ENCODE data around the gene TSHZ2.
"Not testable (repeated sequence)": the region's sequence is repeated elsewhere in the genome, so short reads cannot be mapped to it uniquely, and the experiment has no call there.

TSHZ2 gene

DNA sequence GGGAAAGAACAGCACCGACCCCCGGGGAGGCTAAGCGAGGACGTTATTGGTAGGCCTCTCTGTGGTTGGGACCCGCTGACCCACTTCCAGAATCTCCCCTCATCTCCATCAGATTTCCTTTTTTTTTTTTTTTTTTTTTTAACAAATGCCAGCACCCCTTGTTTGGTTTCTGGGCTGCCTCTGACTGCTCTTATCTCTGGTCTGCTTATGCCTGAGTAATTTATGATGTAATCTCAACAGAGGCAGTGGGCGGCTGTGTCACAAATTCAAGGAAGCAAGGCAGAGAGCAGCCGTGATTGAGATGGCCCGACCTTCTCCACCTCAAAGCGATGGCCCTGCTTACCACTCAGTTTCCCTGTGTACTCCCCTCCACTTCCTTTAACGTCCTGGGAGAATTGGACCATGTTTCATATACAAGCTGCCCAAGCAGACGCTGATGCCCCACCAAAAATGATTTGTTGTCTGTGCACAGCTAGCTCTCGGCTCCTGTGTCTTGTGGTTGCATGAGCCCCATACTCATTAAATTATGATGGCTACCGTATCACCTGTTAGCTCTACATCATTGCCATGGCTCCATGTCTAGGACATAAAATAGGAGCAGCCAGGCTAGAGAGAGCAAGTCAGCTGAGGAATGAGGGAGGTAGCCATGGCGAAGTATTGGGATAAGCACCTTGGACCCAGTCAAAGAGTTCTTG, 523.4 kb downstream of the TSHZ2 start:
- Mint-ChIP-seq H3K27me3 (peaks cover 3% of the 10 kb centered on the region), H3K9me3 (no peaks in the 10 kb centered on the region), H3K36me3 (ENCODE audit: low read depth) (no peaks in the 10 kb centered on the region), H3K4me3 (no peak overlapping the region), H3K27ac (no peak overlapping the region), H3K4me1 (peaks cover 20% of the 10 kb centered on the region)
- ATAC-seq: no peak
- DNase-seq: no peak

DNA sequence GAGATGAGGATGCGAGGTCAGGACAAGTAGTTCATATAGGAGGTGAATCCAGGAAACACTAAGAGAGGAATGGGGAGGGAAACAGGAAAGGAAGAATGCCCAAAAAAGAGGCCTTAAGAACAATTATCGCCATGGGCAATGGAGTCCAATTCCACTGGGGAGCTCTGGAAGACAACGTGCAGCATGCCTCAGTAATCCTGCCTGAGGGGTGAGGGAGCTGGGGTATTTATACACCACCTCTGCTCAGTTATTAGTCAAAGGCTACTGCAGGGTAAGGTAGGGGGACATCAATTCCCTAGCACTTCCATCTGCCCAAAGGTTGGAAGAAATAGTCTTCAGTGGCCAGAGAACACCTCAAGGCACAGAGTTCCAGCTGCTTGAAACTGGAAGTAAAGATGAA, 525.1 kb downstream of the TSHZ2 start:
- peaks cover 3% of the 10 kb centered on the region for H3K27me3 Mint-ChIP-seq
- no peak overlapping the region for H3K4me3 Mint-ChIP-seq

DNA sequence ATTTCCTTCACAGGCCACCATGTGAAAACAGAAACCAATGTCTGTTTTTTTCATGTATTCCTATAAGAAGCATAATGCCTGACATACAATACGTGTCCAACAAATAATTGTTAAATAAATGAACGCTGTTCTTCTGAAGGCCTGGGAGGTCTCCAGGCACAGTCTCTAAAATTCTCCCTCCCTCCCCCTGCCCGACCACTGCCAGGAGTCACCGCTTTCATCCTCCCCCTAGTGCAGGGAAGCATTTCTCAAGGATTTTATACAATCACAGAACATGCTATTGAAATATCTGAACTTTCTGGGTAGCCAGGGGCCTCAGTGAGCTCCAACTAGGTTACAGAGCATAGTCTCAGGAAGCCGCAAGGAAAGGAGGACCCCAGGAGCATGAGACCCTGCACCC, 526.2 kb downstream of the TSHZ2 start:
- Mint-ChIP-seq H3K36me3 (ENCODE audit: low read depth) (no peaks in the 10 kb centered on the region), H3K9me3 (no peaks in the 10 kb centered on the region), H3K27ac (no peak overlapping the region), H3K4me1 (no peaks in the 10 kb centered on the region), H3K4me3 (no peak overlapping the region), H3K27me3 (peaks cover 3% of the 10 kb centered on the region)
- ATAC-seq (no peak), DNase-seq (no peak)

More for the DNA sequence above, 525.1 kb downstream of the TSHZ2 start:
- Mint-ChIP-seq H3K9me3 (no peaks in the 10 kb centered on the region), H3K36me3 (ENCODE audit: low read depth) (no peaks in the 10 kb centered on the region), H3K27ac (no peak overlapping the region), H3K4me1 (peaks cover 3% of the 10 kb centered on the region)
- ATAC-seq (no peak), DNase-seq (no peak)

DNA sequence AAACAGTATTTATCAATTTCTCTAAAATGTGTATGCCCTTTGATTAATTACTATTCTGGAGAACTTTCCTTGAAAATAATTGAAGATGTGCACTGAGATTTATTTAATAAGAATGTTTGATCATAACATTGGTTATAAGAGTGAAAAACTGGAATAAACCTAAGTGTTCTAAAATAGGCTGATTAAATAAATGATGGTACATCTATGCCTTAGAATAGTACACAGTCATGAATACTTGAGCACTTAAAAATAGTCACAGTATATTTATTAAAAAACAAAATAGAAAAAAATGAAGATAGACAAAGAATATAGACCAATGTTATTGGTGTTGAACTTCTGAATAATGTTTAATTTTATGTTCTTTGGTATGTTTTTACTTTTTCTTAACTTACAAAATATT, 528.5 kb downstream of the TSHZ2 start:
- Mint-ChIP-seq H3K9me3 (no peaks in the 10 kb centered on the region), H3K4me3 (no peak overlapping the region), H3K27ac (no peak overlapping the region), H3K36me3 (ENCODE audit: low read depth) (no peaks in the 10 kb centered on the region), H3K27me3 (peaks cover 3% of the 10 kb centered on the region), H3K4me1 (no peaks in the 10 kb centered on the region)
- DNase-seq (no peak), ATAC-seq (no peak)

DNA sequence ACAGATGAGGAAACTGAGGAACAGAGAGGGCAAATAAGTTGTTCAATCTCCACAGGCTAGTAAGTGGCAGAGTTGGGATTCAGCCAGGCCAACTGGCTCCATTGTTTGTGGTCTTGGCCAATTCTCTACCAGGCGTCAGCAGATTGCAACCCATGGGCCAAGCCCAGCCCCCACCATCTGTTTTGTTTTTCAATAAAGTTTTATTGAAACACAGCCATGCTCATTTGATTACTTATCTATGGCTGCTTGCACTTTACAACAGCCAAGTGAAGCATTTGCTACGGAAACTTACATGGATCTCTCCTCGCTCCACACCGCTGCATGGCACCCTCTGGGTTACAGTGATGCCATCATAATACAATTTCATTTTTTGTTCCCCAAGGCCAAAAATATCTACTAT, 530.7 kb downstream of the TSHZ2 start:
- ATAC-seq: no peak
- Mint-ChIP-seq H3K9me3 (no peaks in the 10 kb centered on the region), H3K27me3 (no peaks in the 10 kb centered on the region), H3K27ac (no peak overlapping the region), H3K36me3 (ENCODE audit: low read depth) (no peaks in the 10 kb centered on the region), H3K4me3 (no peak overlapping the region), H3K4me1 (no peaks in the 10 kb centered on the region)
- no peak for DNase-seq

DNA sequence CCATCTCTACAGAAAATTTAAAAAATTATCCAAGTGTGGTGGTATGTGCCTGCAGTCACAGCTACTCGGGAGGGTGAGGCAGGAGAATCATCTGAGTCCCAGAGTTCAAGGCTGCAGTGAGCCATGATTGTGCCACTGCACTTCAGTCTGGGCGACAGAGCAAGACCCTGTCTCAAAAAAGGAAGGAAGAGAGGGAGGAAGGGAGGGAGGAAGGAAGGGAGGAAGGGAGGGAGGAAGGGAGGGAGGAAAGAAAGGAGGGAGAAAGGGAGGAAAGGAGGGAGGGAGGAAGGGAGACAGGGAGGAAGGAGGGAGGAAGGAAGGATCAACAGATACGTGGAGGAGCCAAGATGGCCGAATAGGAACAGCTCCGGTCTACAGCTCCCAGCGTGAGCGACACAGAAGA, 531.4 kb downstream of the TSHZ2 start:
- no peak for DNase-seq
- Mint-ChIP-seq H3K36me3 (ENCODE audit: low read depth) (no peaks in the 10 kb centered on the region), H3K27me3 (no peaks in the 10 kb centered on the region), H3K27ac (no peak overlapping the region), H3K4me3 (no peak overlapping the region), H3K9me3 (no peaks in the 10 kb centered on the region), H3K4me1 (no peaks in the 10 kb centered on the region)
- ATAC-seq: no peak

DNA sequence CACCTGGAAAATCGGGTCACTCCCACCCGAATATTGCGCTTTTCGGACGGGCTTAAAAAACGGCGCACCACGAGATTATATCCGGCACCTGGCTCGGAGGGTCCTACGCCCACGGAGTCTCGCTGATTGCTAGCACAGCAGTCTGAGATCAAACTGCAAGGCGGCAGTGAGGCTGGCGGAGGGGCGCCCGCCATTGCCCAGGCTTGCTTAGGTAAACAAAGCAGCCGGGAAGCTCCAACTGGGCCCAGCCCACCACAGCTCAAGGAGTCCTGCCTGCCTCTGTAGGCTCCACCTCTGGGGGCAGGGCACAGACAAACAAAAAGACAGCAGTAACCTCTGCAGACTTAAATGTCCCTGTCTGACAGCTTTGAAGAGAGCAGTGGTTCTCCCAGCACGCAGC, 531.9 kb downstream of the TSHZ2 start:
- not testable (repeated sequence) for H3K27ac Mint-ChIP-seq; H3K4me1 Mint-ChIP-seq; H3K4me3 Mint-ChIP-seq; H3K9me3 Mint-ChIP-seq; H3K27me3 Mint-ChIP-seq; ATAC-seq; DNase-seq; H3K36me3 Mint-ChIP-seq (ENCODE audit: low read depth)

DNA sequence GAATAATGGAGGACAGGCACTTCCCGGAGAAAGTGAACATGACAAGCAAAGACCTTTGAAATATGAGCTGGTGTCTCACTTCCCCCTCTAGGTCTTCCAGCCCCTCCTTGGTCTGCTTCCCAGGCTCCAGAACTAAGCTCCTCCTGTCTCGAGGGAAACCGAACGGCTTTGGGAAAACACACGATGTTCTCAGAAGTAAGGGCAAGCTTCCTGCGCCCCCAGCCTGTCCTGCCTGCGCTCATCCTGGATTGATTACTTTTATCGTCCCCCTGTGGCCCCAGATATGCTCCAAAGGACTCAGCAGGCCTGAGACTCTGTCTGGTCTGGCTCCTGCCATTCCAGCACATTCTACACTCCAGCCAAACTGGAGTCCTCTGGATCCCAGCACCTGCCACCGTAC, 538.1 kb downstream of the TSHZ2 start:
- H3K27me3 Mint-ChIP-seq: no peaks in the 10 kb centered on the region
- no peaks in the 10 kb centered on the region for H3K4me1 Mint-ChIP-seq

DNA sequence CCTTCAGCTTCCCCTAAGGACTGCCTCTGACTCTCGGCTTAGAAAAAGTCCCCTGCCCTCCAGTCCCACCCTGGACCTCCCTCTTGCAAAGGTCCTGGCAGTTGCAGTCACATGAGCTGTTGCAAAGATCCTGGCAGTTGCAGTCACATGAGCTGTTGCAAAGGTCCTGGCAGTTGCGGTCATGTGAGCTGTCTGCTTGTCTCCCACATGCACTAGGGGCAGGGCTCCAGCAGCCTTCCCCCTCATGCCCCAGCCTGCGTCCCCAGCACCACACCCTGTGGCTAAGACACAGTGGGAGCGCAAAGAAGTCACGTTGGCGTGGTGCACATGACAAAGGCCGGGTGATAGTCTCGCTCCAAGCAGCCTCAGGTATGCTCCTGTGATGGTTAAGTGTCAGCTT, 538.5 kb downstream of the TSHZ2 start:
- Mint-ChIP-seq H3K9me3 (no peaks in the 10 kb centered on the region), H3K36me3 (ENCODE audit: low read depth) (no peaks in the 10 kb centered on the region), H3K27ac (no peak overlapping the region)

More for the DNA sequence above, 538.1 kb downstream of the TSHZ2 start:
- Mint-ChIP-seq H3K9me3 (no peaks in the 10 kb centered on the region), H3K27ac (no peak overlapping the region), H3K4me3 (no peak overlapping the region), H3K36me3 (ENCODE audit: low read depth) (no peaks in the 10 kb centered on the region)
- ATAC-seq (no peak), DNase-seq (no peak)

DNA sequence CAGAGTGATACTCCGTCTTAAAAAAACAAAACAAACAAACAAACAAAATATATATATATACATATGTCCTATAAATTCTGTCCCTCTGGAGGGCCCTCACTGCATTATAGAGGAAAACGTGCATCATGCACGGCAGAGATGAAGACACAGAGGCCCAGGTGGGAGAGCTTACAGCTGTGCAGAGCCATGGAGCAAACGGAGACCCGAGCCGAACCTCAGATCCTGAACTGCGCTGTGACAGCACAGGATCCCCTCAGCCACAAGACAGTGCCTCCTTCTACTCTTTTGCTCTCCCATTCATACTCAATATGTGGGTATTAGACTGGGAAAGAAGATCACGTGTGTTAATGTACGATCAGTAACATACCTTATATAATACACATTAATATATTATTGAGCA, 539.9 kb downstream of the TSHZ2 start:
- Mint-ChIP-seq H3K36me3 (ENCODE audit: low read depth) (no peaks in the 10 kb centered on the region), H3K9me3 (no peaks in the 10 kb centered on the region), H3K27ac (no peak overlapping the region), H3K4me3 (no peak overlapping the region), H3K4me1 (no peaks in the 10 kb centered on the region), H3K27me3 (no peaks in the 10 kb centered on the region)
- DNase-seq: no peak
- no peak for ATAC-seq

More for the DNA sequence above, 538.5 kb downstream of the TSHZ2 start:
- Mint-ChIP-seq H3K27me3 (no peaks in the 10 kb centered on the region), H3K4me3 (no peak overlapping the region), H3K4me1 (no peaks in the 10 kb centered on the region)
- ATAC-seq (no peak), DNase-seq (no peak)

DNA sequence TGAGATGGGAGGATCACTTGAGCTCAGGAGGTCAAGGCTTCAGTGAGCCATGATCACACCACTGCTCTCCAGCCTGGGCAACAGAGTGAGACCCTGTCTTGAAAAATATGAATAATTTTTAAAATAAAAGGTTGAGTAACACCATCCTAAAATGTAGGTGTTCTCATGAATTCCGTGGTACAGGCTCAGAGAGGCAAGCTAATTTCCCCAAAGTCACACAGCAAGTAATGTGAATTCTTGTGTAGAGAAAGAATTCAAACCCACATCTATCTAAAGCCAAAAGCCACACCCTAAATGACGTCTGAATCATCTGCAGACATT, 541.0 kb downstream of the TSHZ2 start:
- H3K27me3 Mint-ChIP-seq: peaks cover 2% of the 10 kb centered on the region
- no peak overlapping the region for H3K4me3 Mint-ChIP-seq
- H3K36me3 Mint-ChIP-seq (ENCODE audit: low read depth): no peaks in the 10 kb centered on the region
- H3K27ac Mint-ChIP-seq: no peak overlapping the region
- no peak for DNase-seq
- no peaks in the 10 kb centered on the region for H3K4me1 Mint-ChIP-seq
- ATAC-seq: no peak
- no peaks in the 10 kb centered on the region for H3K9me3 Mint-ChIP-seq

DNA sequence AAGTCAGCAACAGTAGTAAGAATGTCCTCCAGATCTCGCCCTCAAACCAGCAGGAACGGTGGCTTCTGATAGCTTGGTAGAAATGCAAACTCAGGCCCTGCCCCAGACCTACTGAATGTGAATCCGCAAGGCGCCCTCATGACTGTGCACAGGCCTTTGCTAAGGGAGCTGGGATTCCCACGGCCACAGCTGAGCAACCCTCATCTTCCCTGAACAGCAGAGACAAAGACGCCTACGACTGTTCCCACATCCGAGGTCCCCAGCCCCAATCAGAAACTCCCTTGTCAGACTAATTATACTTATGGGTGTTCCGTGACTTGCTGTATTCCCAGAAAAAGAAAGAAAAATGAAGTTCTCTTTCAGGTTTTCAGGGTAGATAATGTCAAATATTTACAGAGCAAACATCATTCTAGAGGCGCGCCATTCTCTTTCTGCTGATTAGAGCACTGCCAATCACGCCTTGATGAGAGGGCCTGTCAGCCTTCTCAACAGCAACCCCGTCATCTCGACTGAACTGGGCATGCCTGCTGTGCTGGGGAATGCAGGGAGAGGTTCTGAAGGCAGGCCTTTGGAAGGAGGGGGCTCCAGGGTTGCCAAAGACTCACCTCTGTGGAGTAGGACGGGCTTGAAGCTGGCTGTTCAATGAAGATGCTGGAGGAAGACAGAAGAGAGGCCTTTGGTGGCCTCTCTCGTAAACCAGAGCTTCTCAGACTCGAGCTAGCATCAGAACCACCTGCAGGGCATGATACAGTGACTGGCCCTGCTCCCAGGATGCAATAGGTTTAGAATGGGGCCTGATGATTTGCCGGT, 541.5 kb downstream of the TSHZ2 start:
- no peaks in the 10 kb centered on the region for H3K4me1 Mint-ChIP-seq
- no peak overlapping the region for H3K27ac Mint-ChIP-seq
- no peak overlapping the region for H3K4me3 Mint-ChIP-seq
- no peaks in the 10 kb centered on the region for H3K36me3 Mint-ChIP-seq (ENCODE audit: low read depth)
- no peak for ATAC-seq
- DNase-seq: no peak
- no peaks in the 10 kb centered on the region for H3K9me3 Mint-ChIP-seq
- peaks cover 2% of the 10 kb centered on the region for H3K27me3 Mint-ChIP-seq

DNA sequence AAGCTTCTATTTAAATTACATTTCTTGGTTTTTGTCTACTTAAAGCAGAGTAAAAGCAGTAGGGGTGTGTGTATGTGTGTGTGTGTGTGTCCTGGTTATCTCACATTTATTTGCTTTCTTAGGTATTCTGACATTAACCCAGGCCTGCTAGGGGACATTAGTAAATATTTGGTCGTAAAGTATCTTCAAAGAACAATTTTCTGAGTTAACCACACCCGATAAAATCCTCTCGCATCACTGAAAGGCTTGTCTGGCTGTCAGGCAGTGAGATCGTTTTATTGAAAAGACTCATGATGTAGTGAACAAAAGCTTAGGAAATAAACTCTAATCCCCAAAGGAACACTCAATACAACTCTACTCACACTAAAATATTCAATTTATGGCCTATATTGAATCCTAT, 543.6 kb downstream of the TSHZ2 start:
- Mint-ChIP-seq H3K9me3 (no peaks in the 10 kb centered on the region), H3K36me3 (ENCODE audit: low read depth) (no peaks in the 10 kb centered on the region), H3K27me3 (peaks cover 2% of the 10 kb centered on the region), H3K27ac (no peak overlapping the region), H3K4me1 (no peaks in the 10 kb centered on the region), H3K4me3 (no peak overlapping the region)
- DNase-seq: no peak
- ATAC-seq: no peak

DNA sequence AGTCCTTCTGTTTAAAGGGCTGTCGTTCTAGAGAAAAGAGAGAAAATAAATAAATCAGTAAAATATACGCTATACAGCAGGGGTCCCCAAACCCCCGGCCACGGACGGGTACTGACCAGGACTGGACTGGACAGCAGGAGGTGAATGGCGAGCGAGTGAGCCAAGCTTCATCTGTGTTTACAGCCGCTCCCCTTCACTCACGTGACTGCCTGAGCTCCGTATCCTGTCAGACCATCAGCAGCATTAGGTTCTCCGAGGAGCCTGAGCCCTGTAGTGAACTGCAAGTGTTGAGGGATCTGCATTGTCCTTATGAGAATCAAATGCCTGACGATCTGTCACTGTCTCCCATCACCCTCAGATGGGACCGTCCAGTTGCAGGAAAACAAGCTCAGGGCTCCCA, 545.0 kb downstream of the TSHZ2 start:
- ATAC-seq: no peak
- Mint-ChIP-seq H3K27me3 (peaks cover 2% of the 10 kb centered on the region), H3K4me3 (no peak overlapping the region), H3K36me3 (ENCODE audit: low read depth) (no peaks in the 10 kb centered on the region), H3K4me1 (no peaks in the 10 kb centered on the region), H3K9me3 (no peaks in the 10 kb centered on the region), H3K27ac (no peak overlapping the region)
- DNase-seq: no peak

DNA sequence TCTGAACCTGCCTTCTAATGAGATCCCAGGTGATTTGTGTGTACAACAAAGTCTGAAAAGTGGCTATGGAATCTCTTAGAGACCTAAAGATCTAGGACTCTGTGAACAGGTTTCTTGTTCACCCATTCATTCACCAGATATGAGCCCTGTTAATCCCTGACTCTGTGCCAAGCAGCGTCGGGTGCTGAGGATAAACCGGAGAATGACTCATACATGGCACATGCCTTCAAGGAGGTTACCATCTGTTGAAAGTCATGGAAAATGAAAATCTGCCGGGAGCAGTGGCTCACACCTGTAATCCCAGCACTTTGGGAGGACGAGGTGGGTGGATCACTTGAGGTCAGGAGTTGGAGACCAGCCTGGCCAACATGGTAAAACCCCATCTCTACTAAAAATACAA, 549.3 kb downstream of the TSHZ2 start:
- H3K4me3 Mint-ChIP-seq; H3K9me3 Mint-ChIP-seq; ATAC-seq; H3K27ac Mint-ChIP-seq; DNase-seq; H3K4me1 Mint-ChIP-seq; H3K36me3 Mint-ChIP-seq (ENCODE audit: low read depth); H3K27me3 Mint-ChIP-seq: not testable (repeated sequence)

Data from activated naive CD8-positive, alpha-beta T cell treated with anti-CD3 and anti-CD28 coated beads, Interleukin-2, amount 50 U/mL, for 24 hours (primary cell).